ENCODE results near the gene COL5A2. TPM values are rescaled to one million over a fixed set of nuclear protein-coding genes. Genes with fewer than 3 reads are reported as not detected.

COL5A2 gene
- polyA plus RNA-seq, 1 donor (not counting 4 experiments of a cell fraction or from before 2014, with no cell fraction given) = 7.2 TPM

GRCh38 chr2:188984065-188984491, 195.5 kb downstream of the COL5A2 start:
- Histone ChIP-seq H3K9me1 (ENCODE audit: control insufficient read depth, extremely low read depth, insufficient read depth, low read length) (no peaks in the 10 kb centered on the region), H3K4me3 (ENCODE audit: control insufficient read depth in 2 of 3, extremely low read depth in 1 of 3, insufficient read depth in 2 of 3, low read depth in 1 of 3, low read length in 3 of 3) (no peak overlapping the region), H3K9ac (ENCODE audit: control insufficient read depth, extremely low read depth, insufficient read depth, low read length) (no peak overlapping the region), H3K27me3 (ENCODE audit: control insufficient read depth, extremely low read depth, insufficient read depth, low read length) (no peaks in the 10 kb centered on the region), H3K9me3 (ENCODE audit: control insufficient read depth, low read depth, low read length) (no peaks in the 10 kb centered on the region), H3K36me3 (ENCODE audit: control insufficient read depth in 2 of 2, extremely low read depth in 1 of 2, insufficient read depth in 2 of 2, low read length in 2 of 2) (no peaks in the 10 kb centered on the region), H3K79me2 (ENCODE audit: control insufficient read depth, insufficient read depth, low read length) (no peaks in the 10 kb centered on the region), H3K27ac (ENCODE audit: control insufficient read depth, insufficient read depth, low read length) (no peak overlapping the region), H4K20me1 (ENCODE audit: control insufficient read depth, extremely low read depth, insufficient read depth, low read length) (no peaks in the 10 kb centered on the region), H3K4me2 (ENCODE audit: control insufficient read depth, extremely low read depth, insufficient read depth, low read depth, low read length) (no peak overlapping the region), H2AFZ (ENCODE audit: control insufficient read depth, low read length) (no peak overlapping the region), H3K4me1 (ENCODE audit: control insufficient read depth, extremely low read depth, insufficient read depth, low read length) (no peaks in the 10 kb centered on the region)
- TF ChIP-seq CTCF (optimal IDR thresholded peaks at IDR 0.05 in 1 of 3, IDR thresholded peaks at IDR 0.05 in 1 of 3, conservative IDR thresholded peaks at IDR 0.05 in 1 of 3; ENCODE audit: extremely low read depth in 1 of 3, insufficient read depth in 2 of 3, low read length in 3 of 3) (no peak), EZH2 (IDR thresholded peaks at IDR 0.05; ENCODE audit: low read length) (no peak)
- DNase-seq (ENCODE audit: low read depth, low spot score) (no peak), FAIRE-seq (no peak)
- dilution Hi-C loops (cut with MboI; ENCODE audit: extremely low pct_ligation_motif_present, low sequenced_read_pairs) = loop anchor here (25.0 kb wide), 1 partner anchor 447 kb away; no protein-coding TSS in a partner anchor

- no peak overlapping the region for H3K9ac ChIP-seq (ENCODE audit: control insufficient read depth, extremely low read depth, insufficient read depth, low read length)
- dilution Hi-C loops (cut with MboI; ENCODE audit: extremely low pct_ligation_motif_present, low sequenced_read_pairs) = loop anchor here (25.0 kb wide), 1 partner anchor 446 kb away; no protein-coding TSS in a partner anchor
- FAIRE-seq (no peak), DNase-seq (ENCODE audit: low read depth, low spot score) (no peak)
- no peaks in the 10 kb centered on the region for H4K20me1 ChIP-seq (ENCODE audit: control insufficient read depth, extremely low read depth, insufficient read depth, low read length)
- H3K79me2 ChIP-seq (ENCODE audit: control insufficient read depth, insufficient read depth, low read length) = no peaks in the 10 kb centered on the region
- no peaks in the 10 kb centered on the region for H3K27me3 ChIP-seq (ENCODE audit: control insufficient read depth, extremely low read depth, insufficient read depth, low read length)
- no peaks in the 10 kb centered on the region for H3K9me3 ChIP-seq (ENCODE audit: control insufficient read depth, low read depth, low read length)
- no peaks in the 10 kb centered on the region for H3K4me1 ChIP-seq (ENCODE audit: control insufficient read depth, extremely low read depth, insufficient read depth, low read length)
- no peaks in the 10 kb centered on the region for H3K36me3 ChIP-seq (ENCODE audit: control insufficient read depth in 2 of 2, extremely low read depth in 1 of 2, insufficient read depth in 2 of 2, low read length in 2 of 2)
- no peak overlapping the region for H3K4me2 ChIP-seq (ENCODE audit: control insufficient read depth, extremely low read depth, insufficient read depth, low read depth, low read length)
- TF ChIP-seq CTCF (optimal IDR thresholded peaks at IDR 0.05 in 1 of 3, IDR thresholded peaks at IDR 0.05 in 1 of 3, conservative IDR thresholded peaks at IDR 0.05 in 1 of 3; ENCODE audit: extremely low read depth in 1 of 3, insufficient read depth in 2 of 3, low read length in 3 of 3) (peak in 1 of 3 experiments; percentile 15), EZH2 (IDR thresholded peaks at IDR 0.05; ENCODE audit: low read length) (no peak)
- no peak overlapping the region for H3K27ac ChIP-seq (ENCODE audit: control insufficient read depth, insufficient read depth, low read length)
- H3K4me3 ChIP-seq (ENCODE audit: control insufficient read depth in 2 of 3, extremely low read depth in 1 of 3, insufficient read depth in 2 of 3, low read depth in 1 of 3, low read length in 3 of 3) = no peak overlapping the region
- H2AFZ ChIP-seq (ENCODE audit: control insufficient read depth, low read length) = no peak overlapping the region
- H3K9me1 ChIP-seq (ENCODE audit: control insufficient read depth, extremely low read depth, insufficient read depth, low read length) = no peaks in the 10 kb centered on the region
Measured at GRCh38 chr2:188983427-188984064, 196.0 kb downstream of the COL5A2 start.

Small RNA genes within 50 kb of the gene (small RNA-seq; reads per million reads assigned to genes)
- 0 reads per million in 3 experiments for gene MIR3129 (ENCODE audit: insufficient read length in 3 of 3, low read depth in 3 of 3, low replicate concordance in 1 of 3)

Other genes starting within 250 kb of the COL5A2 start
- gene COL3A1, start 205.4 kb downstream of the COL5A2 start, polyA plus RNA-seq = 0.01 to 0.03 TPM (median 0.03 TPM) in 3 replicates